Erythroblast (primary cell): Measurements from ENCODE around the gene WDR45B.

ENCODE experiments used
- DNase-seq, 2 experiments: peaks; one replicate each; lab custom pipeline; 2025; lab: John Stamatoyannopoulos, UW
- GATA1 ChIP-seq: IDR thresholded peaks from 2 replicates; pipeline ENCODE4 v1.6.1; 2011; ENCODE audit warnings: low read depth, mild to moderate bottlenecking, control low read depth, low read length, moderate library complexity
- POLR2A ChIP-seq: IDR thresholded peaks from 2 replicates; pipeline ENCODE4 v1.6.1; 2011; ENCODE audit warnings: mild to moderate bottlenecking, low read length

WDR45B gene

DNA sequence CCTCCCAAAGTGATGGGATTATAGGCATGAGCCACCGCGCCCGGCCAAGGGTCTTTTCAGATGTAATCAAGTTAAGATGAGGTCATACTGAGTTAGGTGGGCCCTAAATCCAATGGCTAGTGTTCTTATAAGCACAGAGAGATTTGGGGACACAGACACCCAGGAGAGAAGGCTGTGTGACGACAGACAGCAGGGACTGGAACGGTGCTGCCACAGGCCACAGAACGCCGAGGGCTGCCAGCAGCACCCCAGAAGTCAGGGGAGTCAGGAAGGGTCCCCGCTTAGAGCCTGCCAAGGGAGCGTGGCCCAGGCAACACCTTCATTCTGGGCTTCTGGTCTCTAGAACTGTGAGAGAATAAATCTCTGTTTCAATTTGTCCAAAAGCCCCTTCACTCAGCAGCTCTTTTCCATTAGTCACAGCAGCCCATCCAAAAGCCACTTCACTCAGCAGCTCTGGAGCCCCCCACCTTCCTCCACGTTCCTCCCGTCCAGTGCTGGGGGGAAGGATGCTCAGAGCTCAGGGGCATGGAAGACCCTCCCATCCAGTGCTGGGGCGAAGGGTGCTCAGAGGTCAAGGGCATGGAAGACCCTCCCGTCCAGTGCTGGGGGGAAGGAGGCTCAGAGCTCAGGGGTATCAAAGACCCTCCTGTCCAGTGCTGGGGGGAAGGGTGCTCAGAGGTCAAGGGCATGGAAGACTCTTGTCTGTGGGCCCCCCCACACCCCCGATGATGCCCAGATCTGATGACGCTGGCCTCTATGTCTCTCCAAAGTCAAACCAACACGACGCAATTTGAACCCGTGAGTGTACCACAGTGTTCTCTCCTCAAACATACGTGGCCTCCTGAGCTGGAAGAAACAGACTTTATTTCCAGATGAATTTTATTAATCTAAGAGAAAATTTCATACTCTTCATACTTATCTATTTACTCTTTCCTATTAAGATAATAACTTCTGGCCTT is 38.4 kb upstream of the WDR45B start:
- no peak for TF ChIP-seq POLR2A
- TF ChIP-seq GATA1 = no peak
- DNase-seq = no peak

DNA sequence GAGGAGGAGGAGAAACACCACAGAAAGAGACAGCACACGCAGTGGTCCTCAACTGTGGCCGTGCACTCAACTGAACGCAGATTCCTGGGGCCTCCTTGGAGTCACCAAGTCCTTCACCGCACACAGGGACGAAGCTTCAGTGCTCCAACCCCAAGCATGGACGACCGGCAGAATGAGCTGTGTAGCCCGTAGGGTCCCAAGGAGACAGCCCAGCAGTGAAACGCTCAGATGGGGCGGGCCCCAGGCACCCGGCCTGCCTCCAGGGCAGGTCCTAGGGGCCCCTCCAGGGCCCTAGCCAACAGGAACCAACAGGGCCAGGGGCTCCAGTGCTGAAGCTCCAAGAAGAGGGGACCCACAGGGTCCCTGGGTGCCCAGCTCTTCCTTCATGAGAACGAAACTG is 37.0 kb upstream of the WDR45B start:
- DNase-seq = no peak
- TF ChIP-seq POLR2A (no peak), GATA1 (no peak)

DNA sequence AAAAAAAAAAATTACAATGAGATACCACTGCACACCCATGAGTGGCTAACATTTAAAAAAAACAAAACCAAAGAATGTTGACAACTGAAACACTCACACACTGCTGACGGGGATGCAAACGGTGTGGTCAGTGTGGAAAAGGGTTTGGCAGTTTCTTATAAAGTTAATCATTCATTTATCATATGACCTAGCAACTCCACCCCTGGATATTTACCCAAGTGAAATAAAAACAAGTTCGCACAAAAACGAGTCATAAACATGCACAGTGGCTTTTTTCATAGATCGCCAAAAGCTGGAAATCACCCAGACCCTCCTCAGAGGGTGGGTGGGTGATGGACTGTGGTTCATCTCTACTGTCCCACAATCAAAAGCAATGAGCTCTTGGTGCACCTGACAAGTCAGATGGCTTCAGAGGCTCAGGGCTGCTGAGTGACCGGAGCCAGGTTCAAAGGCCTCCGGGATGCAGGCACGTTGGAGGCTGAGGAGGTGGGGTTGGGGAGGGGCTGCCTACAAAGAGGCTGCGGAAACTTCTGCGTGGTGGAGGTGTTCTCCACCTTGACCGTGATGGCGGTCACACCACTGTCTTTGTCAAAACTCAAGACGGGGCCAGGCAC is 36.1 kb upstream of the WDR45B start:
- no peak for DNase-seq
- TF ChIP-seq POLR2A (no peak), GATA1 (no peak)

DNA sequence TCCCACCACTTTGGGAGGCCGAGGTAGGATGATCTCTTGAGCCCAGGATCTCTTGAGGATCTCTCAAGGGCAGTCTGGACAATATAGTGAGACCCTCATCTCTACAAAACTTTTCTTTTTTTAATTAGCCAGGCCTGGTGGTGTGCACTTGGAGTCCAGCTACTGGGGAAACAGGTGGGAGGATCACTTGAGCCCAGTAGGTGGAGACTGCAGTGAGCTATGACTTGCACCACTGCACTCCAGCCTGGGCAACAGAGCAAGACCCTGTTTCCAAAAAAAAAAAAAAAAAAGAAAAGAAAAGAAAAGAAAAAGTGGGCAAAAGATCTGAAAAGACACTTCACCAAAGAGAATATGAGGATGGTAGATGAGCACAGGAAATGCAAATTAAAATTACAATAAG is 35.3 kb upstream of the WDR45B start:
- TF ChIP-seq GATA1 (no peak), POLR2A (no peak)
- no peak for DNase-seq

DNA sequence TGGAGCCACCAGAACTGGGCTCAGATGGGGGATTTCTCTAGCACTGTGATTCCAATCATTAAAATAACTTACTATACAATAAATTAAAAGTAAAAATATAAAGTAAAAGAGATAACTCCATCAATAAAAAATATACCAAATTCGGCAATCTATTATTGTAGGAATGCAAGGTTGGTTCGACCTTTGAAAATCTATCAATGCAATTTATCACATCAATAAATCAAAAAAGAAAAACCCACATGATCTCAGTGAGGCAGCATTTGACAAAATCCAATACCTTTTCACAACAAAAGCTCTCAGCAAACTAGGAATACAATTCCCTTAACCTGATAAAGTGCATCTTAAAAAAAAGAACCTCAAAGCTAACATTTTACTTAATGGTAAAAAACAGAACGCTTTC is 33.3 kb upstream of the WDR45B start:
- DNase-seq = no peak
- no peak for TF ChIP-seq GATA1
- no peak for TF ChIP-seq POLR2A

DNA sequence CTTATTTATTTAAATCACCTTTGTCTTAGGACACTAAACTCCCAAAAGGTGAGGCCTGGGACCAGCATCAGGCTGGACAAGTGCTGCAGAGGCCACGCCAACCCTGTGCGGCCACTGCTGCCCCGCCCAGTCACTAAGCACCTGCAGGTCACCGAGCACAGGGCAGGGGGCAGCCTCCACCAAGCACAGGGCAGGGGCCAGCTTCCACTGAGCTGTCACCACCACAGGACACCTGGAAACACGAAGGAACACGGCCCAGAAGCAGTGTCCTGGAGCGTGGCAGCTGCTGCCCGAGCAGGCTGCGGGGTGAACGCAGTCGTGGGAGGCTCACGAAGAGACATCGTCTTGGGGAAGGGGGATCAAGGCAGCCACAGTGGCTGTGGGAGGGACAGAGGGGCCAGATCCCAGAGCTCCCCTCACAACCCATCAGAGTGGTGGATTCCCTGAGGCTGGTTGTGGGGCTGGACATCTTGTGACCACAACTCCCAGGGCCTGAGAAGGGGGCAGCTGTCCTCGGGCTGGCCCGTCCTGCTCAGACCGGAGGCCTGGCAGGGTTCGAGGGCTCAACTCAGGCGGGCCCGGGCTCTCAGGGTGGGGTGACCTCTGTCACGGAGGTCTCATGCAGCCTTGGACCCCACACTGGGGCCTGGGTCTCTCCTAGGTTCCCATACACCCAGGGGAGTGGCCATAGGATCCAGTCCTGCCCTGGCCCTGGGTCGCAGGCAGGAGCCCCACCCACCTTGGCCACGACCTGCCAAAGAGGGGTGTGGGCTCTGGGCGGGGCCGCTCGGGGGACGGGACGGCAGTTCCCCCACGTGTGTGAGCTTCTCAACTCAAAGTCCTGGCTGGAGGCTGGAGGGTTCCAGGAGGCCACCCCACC is 31.6 kb upstream of the WDR45B start:
- no peak for TF ChIP-seq POLR2A
- TF ChIP-seq GATA1 = no peak
- DNase-seq = no peak

DNA sequence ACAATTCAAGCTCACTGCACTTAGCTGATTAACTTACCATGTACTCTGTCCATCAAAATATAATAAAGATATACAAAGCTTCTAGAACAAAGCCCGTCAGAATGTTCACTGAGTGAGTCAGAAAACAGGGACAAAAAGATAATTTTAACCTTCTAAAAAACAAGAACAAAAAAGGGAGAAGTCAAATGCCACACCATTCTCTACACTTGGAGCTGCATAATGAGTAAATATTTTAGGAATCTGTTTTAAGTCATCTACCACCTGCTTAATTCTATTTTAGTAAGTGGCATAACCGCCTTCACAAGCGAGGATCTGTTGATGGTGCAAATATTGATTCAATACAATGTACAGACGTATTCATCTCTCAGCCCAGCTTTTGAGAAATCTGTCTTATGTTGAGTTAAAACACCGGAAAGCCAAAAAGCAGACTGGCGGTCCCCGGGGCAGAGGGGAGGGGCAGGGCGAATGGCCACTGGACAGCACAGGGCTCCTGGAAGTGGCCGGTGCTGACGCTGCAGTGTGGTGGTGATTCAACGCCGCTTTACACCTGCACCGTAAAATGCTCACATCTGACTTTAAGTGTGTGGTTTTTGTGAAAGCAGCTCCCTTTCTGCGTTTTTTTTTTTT is 30.1 kb upstream of the WDR45B start:
- no peak for DNase-seq
- no peak for TF ChIP-seq GATA1
- TF ChIP-seq POLR2A = no peak

DNA sequence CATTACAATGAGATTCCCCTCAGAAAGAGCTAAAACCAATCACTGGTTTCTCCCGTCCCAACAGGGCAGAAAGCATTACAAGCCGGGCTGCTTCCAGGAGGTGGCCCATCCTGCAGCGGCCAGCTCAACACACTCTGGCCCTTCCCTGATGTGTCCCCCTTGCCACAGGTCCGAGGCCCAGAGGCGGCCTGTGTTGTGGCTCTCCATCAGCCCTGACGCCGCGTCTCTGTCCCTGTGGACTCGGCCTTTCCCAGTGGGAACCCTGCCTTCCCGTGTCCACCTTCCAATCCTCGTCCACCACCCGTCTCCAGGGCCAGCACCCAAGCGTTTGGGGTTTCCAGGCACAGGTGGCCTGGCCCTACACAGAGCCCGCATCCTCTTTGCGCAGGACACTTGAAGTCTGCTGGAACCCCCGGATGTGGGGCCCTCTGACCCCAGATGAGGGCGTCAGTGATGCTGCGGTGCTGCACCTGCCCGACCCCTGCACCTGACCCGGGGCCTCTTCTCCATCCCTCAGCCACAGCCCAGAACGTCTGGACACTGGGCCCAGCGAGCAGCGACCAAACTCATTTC is 29.2 kb upstream of the WDR45B start:
- no peak for DNase-seq
- TF ChIP-seq GATA1 (no peak), POLR2A (no peak)

DNA sequence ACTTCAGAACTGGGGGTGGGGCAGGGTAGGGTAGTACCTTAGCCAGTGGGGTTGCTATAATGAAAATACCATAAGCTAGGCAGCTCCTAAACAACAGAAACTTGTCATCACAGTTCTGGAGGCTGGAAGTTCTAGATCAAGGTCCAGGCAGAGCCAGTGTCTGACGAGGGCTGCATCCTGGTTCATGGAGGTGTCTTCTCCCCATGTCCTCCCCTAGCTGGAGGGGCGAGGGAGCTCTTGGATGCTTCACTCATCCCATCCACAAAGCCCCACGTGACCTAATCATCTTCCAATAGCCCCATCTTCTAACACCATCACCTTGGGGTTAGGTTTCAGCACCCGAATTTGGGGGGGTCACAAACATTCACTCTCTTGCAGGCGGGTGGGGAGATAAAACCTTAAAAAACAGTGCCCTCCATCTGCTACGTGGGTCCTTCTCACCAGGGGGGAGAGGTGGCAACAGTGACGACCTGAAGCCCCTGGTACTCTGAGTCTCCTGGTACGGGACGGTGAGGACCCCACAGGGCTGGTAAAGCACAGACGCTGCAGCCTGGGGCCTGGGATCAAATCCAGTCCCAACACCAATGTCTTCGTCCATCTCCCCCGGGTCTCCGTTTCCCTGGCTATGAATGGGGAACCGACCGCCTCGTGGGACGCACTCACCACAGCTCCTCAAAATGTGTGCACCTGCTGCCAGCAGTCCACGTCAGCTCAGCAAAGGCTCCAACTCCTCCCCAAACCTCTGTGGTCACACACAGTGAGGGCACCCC is 27.4 kb upstream of the WDR45B start:
- no peak for DNase-seq
- no peak for TF ChIP-seq POLR2A
- no peak for TF ChIP-seq GATA1

DNA sequence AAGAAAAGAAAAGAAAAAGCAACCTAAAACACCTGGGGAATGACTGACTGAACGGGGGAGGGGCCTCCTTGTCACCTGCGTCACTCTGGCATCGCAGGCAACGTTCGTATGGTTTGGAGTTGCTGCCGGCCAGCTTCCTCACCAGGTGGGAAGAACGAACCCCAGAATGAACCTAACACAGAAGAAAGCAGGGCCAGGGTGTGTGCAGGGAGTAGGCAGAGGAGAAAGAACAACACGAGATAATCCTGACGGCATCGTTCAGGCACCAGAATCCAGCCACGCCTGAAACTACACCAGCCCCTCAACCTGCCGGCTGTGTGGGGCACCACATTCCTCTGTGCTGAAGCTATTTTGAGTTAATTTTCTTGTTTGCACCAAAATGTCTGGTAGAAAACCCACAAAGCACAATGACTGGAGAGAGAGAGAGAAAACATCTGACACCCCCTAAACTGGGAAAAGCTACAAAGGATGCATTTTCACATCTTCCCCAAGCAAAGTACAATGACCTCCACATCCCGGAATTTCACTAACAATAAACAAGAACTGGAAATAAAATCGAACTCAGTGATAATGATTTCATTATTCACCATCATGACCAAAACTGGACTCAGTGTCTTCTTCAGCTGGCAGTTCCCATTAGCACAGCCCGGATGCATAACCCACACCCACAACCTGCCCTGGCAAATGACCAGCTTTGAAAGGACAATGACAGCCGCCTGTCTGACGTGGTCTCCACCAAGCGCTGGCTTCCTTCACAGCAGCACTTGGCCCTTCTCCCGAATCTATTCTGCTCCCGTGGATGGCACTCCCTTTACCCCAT is 26.6 kb upstream of the WDR45B start:
- TF ChIP-seq GATA1 (no peak), POLR2A (no peak)
- no peak for DNase-seq

DNA sequence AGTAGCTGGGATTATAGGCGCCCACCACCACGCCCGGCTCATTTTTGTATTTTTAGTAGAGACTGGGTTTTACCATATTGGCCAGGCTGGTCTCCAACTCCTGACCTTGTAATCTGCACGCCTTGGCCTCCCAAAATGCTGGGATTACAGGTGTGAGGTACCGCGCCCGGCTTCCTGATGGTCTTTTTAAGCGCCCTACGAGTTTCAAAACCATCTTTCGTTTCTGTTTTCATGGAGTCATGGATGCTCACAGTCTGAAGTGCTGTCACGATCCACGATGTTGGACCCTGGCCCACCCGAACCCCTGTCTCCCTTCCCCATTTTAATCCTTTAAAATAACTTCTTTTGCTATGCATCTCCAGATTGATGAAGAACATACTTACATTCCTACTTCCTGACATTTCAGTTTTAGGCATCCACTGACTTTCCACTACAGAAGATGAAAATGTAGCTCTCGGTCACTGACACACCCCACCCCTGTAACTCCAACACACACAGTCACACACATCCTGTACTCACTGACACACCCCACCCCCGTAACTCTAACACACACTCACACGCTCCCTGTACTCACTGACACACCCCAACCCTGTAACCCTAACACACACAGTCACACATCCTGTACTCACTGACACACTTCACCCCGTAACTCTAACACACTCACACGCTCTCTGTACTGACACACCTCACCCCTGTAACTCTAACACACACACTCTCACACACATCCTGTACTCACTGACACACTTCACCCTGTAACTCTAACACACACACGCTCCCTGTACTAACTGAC is 22.6 kb upstream of the WDR45B start:
- TF ChIP-seq GATA1 (no peak), POLR2A (no peak)
- DNase-seq = no peak
